ENCODE data around the gene TCP1.

GRCh38 chr6:159754401-159754800 lies 35.0 kb downstream of the TCP1 start:
- TF ChIP-seq CTCF (IDR thresholded peaks at IDR 0.05) = no peak
- TF ChIP-seq POLR2A (IDR thresholded peaks at IDR 0.05) = no peak
- TF ChIP-seq POLR2AphosphoS5 (IDR thresholded peaks at IDR 0.05) = no peak
- no peak for TF ChIP-seq EP300 (IDR thresholded peaks at IDR 0.05)
